AG04449 (cell line): ENCODE data around the gene GPI.

Source experiments
- CTCF ChIA-PET: fragments of 350-600 bp; formaldehyde crosslinking; extraction: SDS; loops from one replicate; lab custom pipeline; 2021; ENCODE audit warnings: antibody characterized with exemption; lab: Yijun Ruan, JAX
- POLR2A ChIA-PET: fragments of 400-600, 350-600 bp; formaldehyde crosslinking; extraction: SDS; loops from one replicate; lab custom pipeline; 2020; ENCODE audit warnings: antibody characterized with exemption, inconsistent platforms; lab: Yijun Ruan, JAX
- DNase-seq: peaks from one replicate; pipeline ENCODE4 v3.0.0-alpha.2; 2010; ENCODE audit warnings: low read depth, low spot score
- H3K4me3 ChIP-seq: 2 replicates; pipeline ENCODE4 v1.5.1; 2011; ENCODE audit warnings: low read depth, mild to moderate bottlenecking, control low read depth, low read length
- TF ChIP-seq, protein P1 (sequence below): IDR thresholded peaks from one replicate; pipeline ENCODE4 v1.5.1; 2011; ENCODE audit warnings: mild to moderate bottlenecking, moderate library complexity, low read length, control low read depth, inconsistent platforms; ENCODE audit not compliant: insufficient read depth; ENCODE audit errors: missing control alignments

GPI gene

DNA sequence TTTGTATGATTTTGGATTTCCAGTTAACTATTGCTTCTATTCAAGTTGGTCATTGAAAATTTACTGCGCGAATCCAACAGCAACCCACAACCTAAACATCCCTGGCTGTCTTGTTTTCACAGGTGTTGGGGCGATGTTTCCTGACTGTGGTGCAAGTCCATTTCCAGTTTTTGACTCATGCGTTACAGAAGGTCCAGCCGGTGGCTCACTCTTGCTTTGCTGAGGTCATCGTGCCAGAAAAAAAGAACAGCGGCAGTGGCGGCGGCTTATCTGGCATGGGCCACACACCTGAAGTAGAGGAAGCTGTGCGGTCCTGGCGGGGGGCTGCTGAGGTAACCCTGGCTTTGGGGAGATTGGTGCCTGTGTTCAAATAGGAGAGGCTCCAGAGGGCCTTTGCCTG lies 45.2 kb upstream of the GPI start:
- DNase-seq, result no peak
- TF ChIP-seq, protein P1, sequence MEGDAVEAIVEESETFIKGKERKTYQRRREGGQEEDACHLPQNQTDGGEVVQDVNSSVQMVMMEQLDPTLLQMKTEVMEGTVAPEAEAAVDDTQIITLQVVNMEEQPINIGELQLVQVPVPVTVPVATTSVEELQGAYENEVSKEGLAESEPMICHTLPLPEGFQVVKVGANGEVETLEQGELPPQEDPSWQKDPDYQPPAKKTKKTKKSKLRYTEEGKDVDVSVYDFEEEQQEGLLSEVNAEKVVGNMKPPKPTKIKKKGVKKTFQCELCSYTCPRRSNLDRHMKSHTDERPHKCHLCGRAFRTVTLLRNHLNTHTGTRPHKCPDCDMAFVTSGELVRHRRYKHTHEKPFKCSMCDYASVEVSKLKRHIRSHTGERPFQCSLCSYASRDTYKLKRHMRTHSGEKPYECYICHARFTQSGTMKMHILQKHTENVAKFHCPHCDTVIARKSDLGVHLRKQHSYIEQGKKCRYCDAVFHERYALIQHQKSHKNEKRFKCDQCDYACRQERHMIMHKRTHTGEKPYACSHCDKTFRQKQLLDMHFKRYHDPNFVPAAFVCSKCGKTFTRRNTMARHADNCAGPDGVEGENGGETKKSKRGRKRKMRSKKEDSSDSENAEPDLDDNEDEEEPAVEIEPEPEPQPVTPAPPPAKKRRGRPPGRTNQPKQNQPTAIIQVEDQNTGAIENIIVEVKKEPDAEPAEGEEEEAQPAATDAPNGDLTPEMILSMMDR, result no peak
- no peak overlapping the region for H3K4me3 ChIP-seq
- ChIA-PET CTCF (interaction anchor here (1.2 to 2.9 kb wide), 6 partner anchors 10 to 85 kb away, joined by 3 to 8 read pairs (median 3); no protein-coding TSS in a partner anchor), POLR2A (no interaction called here)

DNA sequence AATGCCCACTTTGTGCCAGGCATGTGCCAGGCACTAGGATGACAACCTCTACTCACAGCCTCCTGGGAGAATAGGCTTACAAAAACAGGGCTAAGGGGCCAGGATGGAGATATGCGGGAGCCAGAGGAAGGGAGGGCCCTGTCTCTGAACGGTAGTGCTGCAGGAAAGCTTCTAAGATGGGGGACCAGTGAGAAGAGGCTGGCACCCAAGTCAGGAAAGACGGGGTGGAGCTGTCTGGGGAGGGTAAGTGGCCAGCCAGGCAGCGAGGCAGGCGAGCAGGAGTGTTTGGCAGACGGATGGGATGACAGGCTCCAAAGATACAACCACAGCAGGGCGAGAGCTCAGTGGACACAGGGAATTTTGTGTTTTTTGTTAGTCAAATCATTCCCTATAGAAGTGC lies 44.7 kb upstream of the GPI start:
- ChIA-PET CTCF (interaction anchor here (0.9 to 2.9 kb wide), 4 partner anchors 10 to 43 kb away, joined by 3 to 8 read pairs (median 6); no protein-coding TSS in a partner anchor), POLR2A (interaction anchor here (0.6 kb wide), 1 partner anchor 61 kb away, joined by 3 read pairs; no protein-coding TSS in a partner anchor)

DNA sequence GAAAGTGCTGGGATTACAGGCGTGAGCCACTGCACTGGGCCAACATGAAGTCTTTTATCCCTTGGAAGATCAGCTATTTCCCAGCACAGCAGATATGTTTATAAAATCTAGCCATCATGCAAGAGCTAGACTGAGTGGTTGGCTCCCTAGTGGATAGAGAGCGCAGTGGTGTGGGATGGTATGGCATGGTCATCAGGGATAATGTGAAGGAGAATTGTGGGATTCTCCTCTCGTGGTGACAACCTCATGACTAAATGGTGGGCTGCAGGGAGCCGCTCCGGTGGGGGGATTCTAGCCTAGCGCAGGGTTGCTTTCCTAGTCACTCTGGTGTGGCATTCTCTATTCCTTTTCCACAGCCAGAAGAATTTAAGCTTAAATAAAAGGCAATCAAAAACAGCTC lies 43.3 kb upstream of the GPI start:
- ChIA-PET CTCF (interaction anchor here (0.7 to 1.5 kb wide), 4 partner anchors 14 to 59 kb away, joined by 3 to 5 read pairs (median 4); no protein-coding TSS in a partner anchor), POLR2A (no interaction called here)
- TF ChIP-seq, protein P1, result no peak
- no peak for DNase-seq
- H3K4me3 ChIP-seq, result no peak overlapping the region

More for the DNA sequence above, 44.7 kb upstream of the GPI start:
- no peak for DNase-seq
- H3K4me3 ChIP-seq, result no peak overlapping the region
- TF ChIP-seq, protein P1, result no peak

DNA sequence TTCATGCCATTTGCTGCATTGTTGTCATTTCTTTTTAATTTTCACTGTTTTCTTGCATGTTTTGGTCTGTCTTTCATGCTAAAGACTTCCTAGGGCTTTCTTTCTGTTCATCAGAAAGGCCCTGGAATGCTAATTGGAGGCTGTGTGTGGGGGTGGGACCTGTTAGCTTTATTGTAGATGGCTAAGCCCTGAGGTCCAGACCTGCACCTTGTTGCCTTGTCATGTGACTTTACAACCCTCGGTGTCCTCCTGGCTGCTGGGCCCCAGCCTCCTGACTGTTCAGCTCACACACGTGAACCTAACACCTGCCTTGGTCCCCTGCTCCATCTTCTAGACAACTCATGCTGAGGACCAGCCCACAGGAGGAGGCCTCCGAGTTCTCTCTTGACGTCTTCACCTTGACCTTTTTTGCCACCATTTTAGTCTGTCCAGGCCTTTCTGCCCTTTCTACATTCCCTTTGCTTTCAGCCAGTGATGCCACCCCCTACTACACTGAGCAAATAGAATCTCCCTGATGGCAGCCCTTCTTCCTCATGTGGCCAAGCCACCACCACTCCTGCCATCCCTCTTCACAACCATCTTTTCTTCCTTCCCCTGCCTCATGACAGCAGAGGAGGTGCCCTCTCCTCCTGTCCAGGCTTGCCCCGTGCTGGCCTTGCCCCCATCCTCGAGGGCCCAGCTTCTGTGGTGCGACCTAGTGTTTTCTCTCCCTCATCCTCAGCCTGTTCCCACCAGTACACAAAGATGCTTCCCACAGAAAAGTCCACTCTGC lies 41.4 kb upstream of the GPI start:
- no peak for DNase-seq
- TF ChIP-seq, protein P1, result no peak
- CTCF ChIA-PET, result interaction anchor here (1.3 kb wide), 1 partner anchor 13 kb away, joined by 4 read pairs; no protein-coding TSS in a partner anchor
- no peak overlapping the region for H3K4me3 ChIP-seq
- POLR2A ChIA-PET, result interaction anchor here (0.6 kb wide), 1 partner anchor 67 kb away, joined by 3 read pairs; no protein-coding TSS in a partner anchor

DNA sequence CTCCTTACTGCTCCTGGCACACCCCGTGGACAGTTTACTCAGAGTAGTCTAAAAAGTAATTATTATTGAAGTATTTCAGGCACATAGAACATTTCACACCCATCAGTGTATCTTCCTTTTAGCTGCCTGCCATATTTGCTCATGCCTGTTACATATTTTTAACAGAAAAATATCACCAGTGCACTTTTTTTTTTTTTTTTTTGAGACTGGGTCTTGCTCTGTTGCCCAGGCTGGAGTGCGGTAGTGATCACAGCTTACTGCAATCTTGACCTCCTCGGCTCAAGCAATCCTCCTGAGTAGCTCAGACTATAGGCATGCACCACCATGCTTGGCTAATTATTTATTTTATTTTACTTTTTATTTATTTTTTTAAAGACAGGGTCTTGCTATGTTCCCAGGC lies 40.7 kb upstream of the GPI start:
- no peak for DNase-seq
- no peak overlapping the region for H3K4me3 ChIP-seq
- POLR2A ChIA-PET, result interaction anchor here (0.6 kb wide), 1 partner anchor 67 kb away, joined by 3 read pairs; no protein-coding TSS in a partner anchor
- TF ChIP-seq, protein P1, result no peak
- CTCF ChIA-PET, result interaction anchor here (1.3 kb wide), 1 partner anchor 12 kb away, joined by 4 read pairs; no protein-coding TSS in a partner anchor

DNA sequence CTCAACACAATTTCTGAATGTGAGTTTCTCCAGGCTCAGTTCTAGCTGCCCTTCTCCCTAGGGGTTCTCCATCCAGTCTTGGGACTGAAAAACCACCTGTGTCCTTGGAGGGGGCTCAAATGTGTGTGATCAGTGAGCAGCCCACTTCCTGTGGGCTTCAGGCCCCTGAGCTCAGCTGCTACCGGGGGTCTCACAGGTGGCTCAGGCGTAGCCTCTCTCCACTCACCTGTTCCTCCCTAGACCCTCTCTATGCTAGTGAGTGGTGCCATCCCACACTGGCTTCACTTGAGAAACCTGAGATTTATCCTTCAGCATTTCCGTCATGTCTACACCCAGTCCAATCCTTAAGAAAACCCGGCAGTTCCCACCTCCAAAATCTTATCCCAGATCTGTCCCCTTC lies 39.8 kb upstream of the GPI start:
- ChIA-PET CTCF (interaction anchor here (1.3 kb wide), 1 partner anchor 11 kb away, joined by 4 read pairs; no protein-coding TSS in a partner anchor), POLR2A (no interaction called here)
- TF ChIP-seq, protein P1, result no peak

More for the DNA sequence above, 39.8 kb upstream of the GPI start:
- H3K4me3 ChIP-seq, result no peak overlapping the region
- no peak for DNase-seq
